DMS79 (cell line): Measurements from ENCODE around the gene TNFRSF1A.

Experiments
- DNase-seq: peaks from one replicate; lab custom pipeline; 2025; lab: John Stamatoyannopoulos, UW

The TNFRSF1A gene

DNA sequence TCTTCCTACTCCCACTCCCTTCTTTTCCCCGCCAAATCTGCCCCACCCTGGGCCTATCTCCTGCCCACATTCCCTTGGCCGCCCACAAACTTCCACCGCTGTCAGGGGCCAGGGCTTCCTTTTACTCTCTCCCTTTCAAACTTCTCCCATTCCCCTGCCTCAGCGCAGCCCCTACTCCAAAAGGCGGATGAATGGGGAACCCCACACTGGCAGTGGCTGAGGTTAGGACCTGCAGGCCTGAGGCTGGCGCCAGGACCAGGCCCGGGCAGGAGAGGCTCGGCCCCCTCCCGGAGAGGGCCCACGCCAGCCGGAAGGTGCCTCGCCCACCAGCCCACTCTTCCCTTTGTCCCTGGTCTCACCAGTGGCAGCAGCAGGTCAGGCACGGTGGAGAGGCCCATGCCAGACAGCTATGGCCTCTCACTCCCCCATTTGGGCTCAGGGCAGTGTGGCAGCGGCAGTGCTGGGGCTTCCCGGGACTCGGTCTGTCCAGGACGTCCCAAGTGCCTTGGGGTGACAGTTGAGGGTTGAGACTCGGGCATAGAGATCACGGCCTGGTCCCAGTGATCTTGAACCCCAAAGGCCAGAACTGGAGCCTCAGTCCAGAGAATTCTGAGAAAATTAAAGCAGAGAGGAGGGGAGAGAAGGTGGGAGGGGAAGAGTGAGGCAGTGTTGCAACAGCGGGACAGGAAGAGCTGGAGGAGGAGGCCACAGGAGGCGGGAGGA lies at the start of gene TNFRSF1A:
TSS of gene TNFRSF1A (minus strand) at position 660 of the 723 bp plus-strand sequence. CDS start at position 398, 262 bp downstream.
- DNase-seq, result no peak

DNA sequence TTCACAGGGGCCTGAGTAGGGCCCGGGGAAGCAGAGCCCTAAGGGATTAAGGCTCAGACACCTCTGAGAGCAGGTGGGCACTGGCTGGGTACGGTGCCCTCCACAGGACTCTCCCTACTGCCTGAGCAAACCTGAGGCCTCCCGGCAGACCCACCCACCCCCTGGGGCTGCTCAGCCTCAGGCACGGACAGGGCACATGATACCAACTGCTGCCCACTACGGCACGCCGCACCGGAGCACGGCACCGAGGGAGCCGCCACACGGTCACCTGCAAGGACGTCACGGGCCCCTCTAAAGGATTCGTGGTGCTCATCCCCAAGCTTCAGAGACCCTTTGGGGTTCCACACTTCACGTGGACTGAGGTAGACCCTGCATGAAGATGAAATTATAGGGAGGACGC lies 49.1 kb upstream of the TNFRSF1A start:
- no peak for DNase-seq

DNA sequence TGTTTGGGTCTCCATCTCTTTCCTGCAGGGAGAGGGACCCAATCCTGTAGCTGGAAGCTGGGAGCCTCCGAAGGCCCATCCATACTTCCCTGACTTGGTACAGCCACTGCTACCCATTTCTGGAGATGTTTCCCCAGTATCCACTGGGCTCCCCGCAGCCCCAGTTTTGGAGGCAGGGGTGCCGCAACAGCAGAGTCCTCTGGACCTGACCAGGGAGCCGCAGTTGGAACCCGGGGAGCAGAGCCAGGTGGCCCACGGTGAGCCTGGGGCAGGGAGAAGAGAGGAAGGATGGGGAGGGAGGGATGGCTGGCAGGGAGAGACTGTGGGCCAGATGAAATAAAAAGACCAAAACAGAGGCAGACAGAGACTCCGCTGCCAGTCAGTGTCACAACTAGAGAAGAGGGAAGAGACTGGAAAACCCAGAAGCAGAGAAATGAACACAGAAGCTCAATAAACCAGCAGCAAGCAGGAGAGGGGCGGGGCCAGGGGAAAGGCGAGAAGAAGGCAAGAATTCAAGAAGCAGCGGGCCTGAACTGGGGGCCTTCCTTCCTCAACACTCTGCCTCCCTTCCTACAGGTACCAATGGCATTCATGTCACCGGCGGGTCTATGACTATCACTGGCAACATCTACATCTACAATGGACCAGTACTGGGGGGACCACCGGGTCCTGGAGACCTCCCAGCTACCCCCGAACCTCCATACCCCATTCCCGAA lies 48.4 kb upstream of the TNFRSF1A start:
- DNase-seq, result no peak

DNA sequence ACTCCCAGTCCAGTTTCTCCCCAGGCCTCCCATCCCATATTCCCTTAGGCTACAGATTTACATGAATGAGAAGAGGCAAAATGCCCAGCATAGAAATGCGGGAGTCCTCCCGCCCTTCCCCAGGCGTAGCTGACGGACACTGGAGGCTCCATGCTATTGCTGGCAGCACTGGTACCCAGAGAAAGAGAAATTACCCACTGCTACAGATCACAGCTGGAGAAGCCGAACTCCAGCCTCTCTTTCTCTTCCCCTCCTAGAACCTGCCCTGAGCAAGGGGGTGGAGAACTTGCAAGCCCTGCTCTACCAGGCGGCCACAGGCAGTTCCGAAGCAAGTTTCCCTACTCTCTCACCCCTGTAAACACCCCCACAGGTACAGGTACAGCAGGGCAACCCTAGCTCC lies 45.7 kb upstream of the TNFRSF1A start:
- DNase-seq, result no peak

DNA sequence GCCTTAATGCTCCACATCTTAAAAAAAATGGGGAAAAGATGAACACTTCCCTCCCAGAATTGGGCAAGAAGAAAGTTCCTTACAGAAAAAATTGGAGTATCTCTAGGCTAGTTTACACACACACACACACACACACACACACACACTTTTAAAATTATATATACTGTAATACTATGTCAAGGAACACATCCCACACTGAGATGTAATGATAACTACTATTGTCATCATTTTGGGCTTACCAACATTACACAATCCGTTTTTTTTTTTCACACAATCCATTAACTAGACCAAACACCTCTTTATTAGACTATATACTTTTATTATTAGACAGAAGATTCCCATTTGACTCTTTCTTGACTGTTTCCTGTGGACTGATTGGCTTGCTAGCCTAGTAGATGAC lies 44.6 kb upstream of the TNFRSF1A start:
- no peak for DNase-seq

DNA sequence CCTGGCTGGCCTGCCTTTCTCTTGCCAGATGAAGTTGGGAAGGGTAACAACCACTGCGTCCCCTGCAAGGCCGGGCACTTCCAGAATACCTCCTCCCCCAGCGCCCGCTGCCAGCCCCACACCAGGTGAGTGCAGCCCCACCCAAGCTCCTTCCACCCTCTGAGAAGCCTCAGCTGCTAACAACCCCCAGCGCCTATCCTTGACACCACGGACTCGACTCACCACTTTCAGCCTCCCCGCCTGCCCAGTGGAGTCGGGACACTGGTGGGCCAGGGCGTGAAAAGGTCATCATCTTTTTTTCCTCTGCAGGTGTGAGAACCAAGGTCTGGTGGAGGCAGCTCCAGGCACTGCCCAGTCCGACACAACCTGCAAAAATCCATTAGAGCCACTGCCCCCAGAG lies 44.2 kb upstream of the TNFRSF1A start:
- no peak for DNase-seq

DNA sequence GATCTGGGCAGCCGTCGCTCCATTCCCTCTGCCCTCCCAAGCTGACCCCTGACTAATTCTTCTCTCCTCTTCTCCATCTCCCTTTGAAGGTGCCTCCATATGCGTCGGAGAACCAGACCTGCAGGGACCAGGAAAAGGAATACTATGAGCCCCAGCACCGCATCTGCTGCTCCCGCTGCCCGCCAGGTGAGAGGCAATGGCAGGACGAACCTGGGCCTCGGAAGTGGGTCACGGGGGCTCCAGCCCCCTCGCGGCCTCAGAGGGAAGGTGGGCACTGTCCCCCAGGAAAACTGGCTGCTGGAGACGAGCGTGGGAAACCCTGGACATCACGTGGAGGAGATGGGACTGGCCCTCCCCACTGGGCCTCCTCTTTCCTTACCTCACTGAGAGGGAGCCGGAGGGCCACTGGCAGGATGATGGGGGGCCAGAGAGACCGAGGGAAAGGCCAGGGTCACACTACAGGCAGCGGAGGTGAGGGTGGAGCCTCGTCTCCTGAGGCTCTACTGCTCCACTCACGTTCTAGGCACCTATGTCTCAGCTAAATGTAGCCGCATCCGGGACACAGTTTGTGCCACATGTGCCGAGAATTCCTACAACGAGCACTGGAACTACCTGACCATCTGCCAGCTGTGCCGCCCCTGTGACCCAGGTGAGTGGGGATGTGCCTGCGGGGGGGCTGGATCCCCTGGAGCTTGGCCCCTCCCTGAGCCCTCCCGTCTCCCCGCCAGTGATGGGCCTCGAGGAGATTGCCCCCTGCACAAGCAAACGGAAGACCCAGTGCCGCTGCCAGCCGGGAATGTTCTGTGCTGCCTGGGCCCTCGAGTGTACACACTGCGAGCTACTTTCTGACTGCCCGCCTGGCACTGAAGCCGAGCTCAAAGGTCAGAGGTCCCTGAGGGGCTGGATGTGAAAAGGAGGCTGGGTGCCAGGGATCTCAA lies 42.9 kb upstream of the TNFRSF1A start:
- DNase-seq, result no peak

DNA sequence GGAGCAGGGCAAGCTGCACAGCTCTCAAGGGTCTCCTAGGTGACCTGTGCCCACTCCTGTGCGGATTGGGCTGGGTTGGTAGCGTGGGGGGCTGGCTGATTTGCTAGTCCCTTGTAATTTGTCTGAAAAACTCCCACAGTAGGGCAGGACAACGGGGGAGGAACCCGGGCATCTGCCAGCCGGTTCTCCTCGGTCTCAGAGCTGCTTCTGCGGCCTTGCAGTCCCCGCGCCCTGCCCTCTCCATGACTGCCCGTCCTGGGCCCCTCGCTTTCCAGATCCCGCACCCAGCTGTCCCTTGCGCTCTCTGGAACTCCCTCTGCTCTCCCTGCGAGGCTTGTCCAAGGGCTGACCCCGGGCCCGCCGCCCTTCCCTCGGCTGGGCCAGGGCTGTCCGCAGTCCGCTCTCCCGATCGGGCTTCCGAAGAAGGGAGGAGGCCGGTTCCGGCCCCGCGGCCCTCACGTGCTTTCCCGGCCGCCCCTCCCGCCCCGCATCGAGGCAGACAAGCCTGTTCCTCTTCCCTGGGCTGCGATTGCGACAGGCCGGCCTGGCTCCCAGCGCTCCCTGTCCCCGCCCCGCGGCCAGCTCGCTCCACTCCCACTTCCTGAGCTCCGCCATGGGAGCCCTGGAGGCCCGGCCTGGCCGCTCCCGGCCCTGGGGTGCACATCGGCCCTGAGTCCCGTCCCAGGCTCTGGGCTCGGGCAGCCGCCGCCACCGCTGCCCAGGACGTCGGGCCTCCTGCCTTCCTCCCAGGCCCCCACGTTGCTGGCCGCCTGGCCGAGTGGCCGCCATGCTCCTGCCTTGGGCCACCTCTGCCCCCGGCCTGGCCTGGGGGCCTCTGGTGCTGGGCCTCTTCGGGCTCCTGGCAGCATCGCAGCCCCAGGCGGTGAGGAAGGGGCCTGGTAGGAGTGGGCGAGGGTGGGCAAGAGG lies 42.0 kb upstream of the TNFRSF1A start, which contains the start of gene LTBR:
TSS of gene LTBR (plus strand) at position 591 of the 927 bp plus-strand sequence. CDS start at position 788, 197 bp downstream.
- DNase-seq, result no peak

DNA sequence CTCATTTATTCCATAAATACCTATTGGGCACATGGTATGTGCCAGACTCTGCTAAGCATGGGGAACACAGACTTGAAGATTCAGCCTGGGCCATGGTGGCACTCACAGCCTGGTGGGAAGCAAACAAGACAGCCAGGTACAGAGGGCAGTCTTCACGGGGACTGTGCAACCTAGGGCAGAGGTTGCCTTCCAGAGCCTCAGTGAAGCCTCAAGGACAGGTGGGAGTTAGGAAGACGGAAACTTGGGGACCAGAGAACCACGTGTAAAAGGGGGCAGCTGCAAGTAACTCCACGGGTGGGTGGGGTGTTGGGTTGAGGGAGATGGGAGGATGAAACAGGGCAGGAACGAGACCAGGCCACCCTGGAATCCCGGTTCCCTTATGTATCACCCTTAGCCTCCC lies 41.1 kb upstream of the TNFRSF1A start:
- DNase-seq, result no peak

DNA sequence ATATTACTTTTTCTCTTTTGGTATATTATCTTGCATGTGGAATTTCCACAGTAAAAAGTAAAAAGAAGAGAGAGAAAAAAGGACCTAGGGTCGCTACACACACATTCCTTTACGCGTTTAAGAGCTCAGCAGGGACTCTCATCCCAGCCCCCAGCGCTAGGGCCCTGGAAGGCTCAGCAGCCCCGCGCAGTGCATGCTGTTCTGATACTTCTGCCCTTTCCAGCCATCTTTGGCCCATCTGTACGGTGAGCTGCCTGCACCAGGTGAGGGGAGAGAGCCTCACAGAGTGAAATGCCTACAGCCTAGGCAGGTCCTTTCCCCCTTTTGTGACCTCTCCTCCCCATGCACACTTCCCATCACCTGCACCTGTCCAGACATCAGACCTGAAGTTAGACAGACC lies 40.5 kb upstream of the TNFRSF1A start:
- no peak for DNase-seq

DNA sequence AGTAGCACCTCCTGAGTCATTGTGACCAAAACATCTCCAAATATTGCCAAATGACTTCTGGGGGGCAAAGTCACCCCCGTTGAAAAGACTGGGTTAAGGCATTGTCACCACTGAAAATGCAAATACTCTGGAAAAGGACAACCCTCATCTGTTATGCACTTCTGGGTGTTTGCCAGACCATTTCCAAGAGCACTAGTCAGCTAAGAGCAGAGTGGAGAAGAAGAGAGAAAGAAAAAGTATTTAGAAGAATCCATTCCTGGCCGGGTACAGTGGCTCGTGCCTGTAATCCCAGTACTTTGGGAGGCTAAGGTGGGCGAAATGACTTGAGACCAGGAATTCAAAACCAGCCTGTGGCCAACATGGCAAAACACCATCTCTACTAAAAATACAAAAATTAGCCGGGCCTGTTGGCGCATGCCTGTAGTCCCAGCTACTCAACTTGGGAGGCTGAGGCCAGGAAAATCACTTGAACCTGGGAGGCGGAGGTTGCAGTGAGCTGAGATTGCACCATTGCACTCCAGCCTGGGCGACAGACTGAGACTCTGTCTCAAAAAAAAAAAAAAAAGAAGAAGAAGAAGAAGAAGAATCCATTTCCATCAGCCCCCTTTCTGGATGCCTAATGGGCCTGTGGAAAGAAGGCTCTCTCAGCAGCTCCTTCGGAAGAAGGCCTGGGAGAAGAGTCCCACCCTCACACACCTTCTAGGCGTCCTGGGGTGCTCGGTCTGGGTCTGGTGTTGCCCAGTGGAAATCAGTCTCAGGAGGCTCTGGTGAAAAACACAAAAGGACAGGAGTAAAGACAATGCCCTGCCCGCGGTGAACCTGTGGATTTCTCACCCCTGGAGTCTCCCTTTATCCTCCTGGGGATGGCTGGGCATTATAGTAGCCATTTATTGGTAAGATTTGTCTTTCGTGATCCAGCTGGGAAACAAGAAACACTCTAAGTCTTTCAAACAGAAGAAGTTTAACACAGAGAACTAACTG lies 38.6 kb upstream of the TNFRSF1A start:
- DNase-seq, result no peak

DNA sequence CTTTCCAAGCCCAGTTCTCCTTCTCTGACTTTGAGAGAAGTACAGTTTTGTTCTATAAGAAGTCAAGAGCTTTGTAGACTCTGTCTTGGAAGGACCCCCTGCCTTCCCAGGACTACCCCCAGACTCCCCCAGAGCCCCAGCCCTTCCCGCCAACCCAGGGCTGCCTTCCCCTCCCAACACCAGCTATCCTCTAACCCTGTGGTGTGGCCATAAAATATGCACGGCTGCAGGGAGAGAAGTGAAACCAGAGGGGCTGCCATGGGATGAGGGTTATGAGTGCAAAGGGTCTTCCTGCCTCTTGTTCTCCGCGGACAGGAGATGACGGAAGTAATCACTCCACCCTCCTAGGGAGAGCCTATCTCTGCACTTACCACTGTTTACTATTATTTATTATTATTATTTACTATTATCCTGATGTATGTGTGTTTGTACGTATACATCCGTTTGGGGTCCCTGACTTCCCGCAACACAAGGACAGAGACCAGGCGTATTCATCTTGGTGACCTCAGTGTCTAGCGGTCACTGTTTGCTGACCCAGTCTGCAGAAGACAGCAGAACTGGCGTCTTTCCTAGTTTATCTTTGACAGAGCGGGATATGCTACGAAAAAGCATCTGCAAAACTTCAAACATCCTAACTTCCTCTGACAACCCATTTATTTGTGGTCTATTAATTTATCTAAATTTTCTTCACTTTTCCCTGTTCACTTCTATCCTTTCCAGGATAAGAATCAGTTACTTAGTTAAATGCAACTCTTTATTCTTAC lies 37.0 kb upstream of the TNFRSF1A start:
- no peak for DNase-seq

DNA sequence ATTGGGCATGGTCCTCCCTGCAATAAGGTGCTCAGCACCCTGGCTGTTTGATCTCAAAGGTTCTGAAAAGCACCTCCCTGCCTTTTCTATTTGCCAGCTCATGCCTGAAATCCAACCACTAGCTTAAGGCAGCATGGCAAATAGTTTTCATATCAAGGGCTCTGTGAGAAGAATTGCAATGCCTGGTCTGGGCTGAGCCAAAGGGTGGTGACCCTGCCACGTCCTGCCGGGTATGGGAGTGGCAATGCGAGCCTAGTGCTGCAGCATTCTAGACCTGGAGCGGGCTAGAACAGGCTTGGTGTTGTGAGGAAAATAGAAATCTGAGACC lies 35.8 kb upstream of the TNFRSF1A start:
- DNase-seq, result no peak

DNA sequence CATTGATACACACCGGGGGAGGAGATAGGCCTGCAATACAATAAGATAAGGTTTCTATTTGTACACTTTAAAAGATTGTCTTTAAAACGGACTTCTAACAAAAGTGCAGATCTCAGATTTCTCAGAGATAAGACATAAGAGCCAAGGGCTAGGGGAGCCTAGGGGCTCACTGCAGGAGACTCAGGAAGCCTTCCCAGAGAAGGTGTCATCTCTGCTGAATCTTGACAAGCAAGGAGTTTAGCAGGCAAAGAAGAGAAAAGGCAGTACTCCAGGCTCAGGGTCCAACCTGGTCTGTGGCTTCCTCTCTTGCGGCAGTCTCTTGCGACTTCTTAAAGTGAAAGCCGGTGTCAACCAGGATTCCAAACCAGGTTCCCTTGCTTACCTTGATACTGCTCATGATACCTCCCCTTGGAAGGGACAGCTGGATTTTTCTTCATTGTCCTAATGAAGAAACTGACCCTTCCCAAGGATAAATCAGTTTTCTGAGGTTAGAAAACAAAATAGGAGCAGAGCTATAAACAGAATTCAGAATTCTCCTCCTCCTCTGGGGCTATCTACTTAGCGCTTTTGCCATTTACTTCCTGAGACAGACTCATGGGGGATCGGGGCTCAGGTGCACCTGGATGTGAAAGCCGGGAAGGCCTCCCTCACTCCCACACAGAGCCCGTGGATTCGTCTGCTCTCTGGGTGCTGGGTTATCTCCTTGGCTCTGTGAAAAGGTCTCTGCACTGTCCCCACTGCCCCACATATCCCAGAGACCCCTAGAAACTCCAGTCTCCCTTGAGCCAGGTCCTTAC lies 35.2 kb upstream of the TNFRSF1A start:
- no peak for DNase-seq

DNA sequence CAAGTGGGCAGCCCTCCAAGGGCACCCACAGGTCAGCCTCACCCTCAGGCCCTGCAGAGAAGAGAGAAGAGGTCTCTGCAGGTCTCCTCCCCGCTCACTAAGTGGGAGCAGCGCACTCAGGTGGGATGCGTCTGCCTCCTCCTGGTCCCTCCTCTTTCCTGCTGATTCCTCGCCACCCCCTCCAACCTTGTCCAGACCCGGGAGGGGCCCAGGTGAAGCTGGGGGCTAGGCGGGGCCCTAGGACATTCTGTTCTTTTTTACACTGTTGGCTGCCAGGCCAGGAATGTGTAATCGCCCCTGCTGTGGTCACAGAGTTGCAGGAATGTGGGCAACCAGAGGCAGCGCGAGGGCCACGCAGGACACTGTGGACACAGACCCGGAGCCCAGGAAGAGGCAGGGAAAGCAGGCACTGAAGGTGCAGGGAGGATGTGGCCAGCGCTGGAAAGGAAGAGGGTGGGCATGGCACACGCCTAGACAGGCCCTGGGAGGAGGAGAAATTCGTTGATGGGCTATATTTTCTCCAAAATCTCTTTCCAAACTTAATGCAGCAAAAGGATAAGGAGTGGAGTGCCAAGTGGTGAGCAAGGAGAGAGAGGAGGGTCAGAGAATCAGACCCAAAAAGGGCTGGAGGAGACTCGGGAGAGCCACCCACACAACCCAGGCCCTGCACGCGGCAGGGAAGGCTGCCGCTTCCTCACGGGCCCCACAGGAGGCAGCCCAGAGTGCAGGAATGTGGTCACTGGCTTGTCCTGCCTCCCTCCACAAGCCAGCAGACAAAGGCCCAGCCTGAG lies 34.4 kb upstream of the TNFRSF1A start:
- no peak for DNase-seq

DNA sequence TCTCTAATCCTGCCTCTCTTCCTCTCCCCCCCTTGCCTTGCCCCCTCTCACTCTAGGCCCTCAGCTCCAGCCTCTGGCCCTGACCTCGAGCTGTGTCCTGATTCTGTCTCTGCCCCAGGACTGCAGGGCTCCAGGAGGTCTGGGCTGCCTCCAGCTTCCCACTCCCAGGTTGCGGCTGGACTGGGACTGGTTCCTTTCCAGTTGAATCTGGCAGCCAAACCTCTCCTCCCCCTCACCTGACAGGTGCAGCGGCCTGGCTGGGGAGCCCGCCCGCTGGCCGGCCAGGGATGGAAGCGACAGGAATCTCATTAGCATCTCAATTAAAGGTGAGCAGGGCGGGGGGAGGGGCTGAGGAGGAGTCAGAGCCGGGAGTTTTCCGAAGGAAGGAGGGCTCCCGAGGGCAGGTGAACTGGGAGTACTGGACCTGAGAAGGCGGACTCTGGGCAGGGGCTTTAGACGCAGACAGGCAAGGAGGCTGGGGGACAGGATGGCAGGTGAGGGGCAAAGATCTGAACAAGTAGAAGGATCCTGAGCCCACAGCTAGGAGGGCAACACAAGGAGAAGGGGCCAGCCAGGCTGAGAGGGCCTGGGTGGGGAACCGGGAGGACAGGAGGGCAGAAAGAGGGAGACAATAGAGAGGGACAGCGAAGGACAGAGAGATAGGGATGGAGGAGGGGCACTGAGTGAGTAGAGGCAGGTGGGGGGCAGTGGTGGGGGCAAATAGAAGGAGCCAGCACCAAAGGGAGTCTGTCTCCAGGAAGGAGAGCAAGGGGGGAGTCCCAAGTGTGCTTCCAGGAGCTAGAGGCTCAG lies 33.6 kb upstream of the TNFRSF1A start, which contains the start of gene SCNN1A:
TSS of gene SCNN1A (minus strand) at position 295 of the 810 bp plus-strand sequence. CDS start 780 bp downstream, outside the sequence.
- DNase-seq, result peak; percentile 66

DNA sequence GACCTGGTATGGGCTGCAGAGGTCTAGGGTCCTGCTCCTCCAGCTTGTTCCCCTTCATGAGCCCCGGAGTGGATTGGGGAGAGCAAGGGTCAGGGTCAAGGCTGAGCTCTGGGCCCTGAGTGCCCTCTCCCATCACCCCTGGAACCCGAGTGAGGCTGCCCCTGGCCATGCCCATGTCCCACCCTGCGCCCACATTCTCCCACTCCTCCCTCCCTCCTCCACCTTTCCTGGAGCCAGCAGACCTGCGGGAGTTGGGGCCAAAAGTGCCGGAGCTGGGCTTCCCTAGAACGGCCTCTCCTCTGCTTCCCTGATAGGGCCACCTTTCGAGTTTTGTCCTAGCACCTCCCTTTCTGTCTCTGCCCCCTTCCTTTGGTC lies 32.9 kb upstream of the TNFRSF1A start:
- no peak for DNase-seq
